GM19395 (cell line): ENCODE measurements around the gene SLC12A4.

Experiments used
- ATAC-seq: cut with Tn5 transposase; IDR thresholded peaks from one replicate; pipeline ENCODE4 v1.9.1; 2021; ENCODE audit warnings: mild to moderate bottlenecking, moderate library complexity; ENCODE audit not compliant: unreplicated experiment

Gene SLC12A4

GRCh38 chr16:67907397-67908180 is 60.8 kb downstream of the SLC12A4 start:
- no peak for ATAC-seq

GRCh38 chr16:67902831-67903230 is 65.6 kb downstream of the SLC12A4 start:
- no peak for ATAC-seq

GRCh38 chr16:67901734-67902133 is 66.7 kb downstream of the SLC12A4 start:
- no peak for ATAC-seq

GRCh38 chr16:67897231-67897630 is 71.2 kb downstream of the SLC12A4 start:
- ATAC-seq, result no peak

GRCh38 chr16:67893743-67894399 is 74.6 kb downstream of the SLC12A4 start:
- no peak for ATAC-seq
